Parathyroid adenoma (tissue), 2 donors: ENCODE data around the gene GIMAP5.

ENCODE experiments used
- H2AFZ ChIP-seq: fragments of 300-600 bp; sonication (generic); one replicate; pipeline ENCODE4 v1.7.0; 2017; ENCODE audit warnings: antibody characterized with exemption, mild to moderate bottlenecking
- H3K27ac ChIP-seq: fragments of 300-600 bp; sonication (generic); one replicate; pipeline ENCODE4 v1.7.0; 2017
- H3K27me3 ChIP-seq: fragments of 300-600 bp; sonication (generic); one replicate; pipeline ENCODE4 v1.7.0; 2017; ENCODE audit warnings: low read length; ENCODE audit not compliant: control insufficient read depth, insufficient read depth
- H3K36me3 ChIP-seq: fragments of 300-600 bp; sonication (generic); one replicate; pipeline ENCODE4 v1.7.0; 2017; ENCODE audit warnings: low read length; ENCODE audit not compliant: control insufficient read depth, insufficient read depth
- H3K4me1 ChIP-seq: fragments of 300-600 bp; sonication (generic); one replicate; pipeline ENCODE4 v1.7.0; 2017; ENCODE audit warnings: control low read depth
- H3K4me2 ChIP-seq: fragments of 300-600 bp; sonication (generic); one replicate; pipeline ENCODE4 v1.7.0; 2017; ENCODE audit warnings: low read length
- H3K4me3 ChIP-seq: fragments of 300-600 bp; sonication (generic); one replicate; pipeline ENCODE4 v1.7.0; 2017; ENCODE audit warnings: low read depth, low read length
- H3K79me2 ChIP-seq: fragments of 300-600 bp; sonication (generic); one replicate; pipeline ENCODE4 v1.7.0; 2017; ENCODE audit warnings: control low read depth
- H3K9ac ChIP-seq: fragments of 300-600 bp; sonication (generic); one replicate; pipeline ENCODE4 v1.7.0; 2017; ENCODE audit warnings: mild to moderate bottlenecking
- H3K9me3 ChIP-seq: fragments of 300-600 bp; sonication (generic); one replicate; pipeline ENCODE4 v1.7.0; 2017; ENCODE audit warnings: low read length; ENCODE audit not compliant: control insufficient read depth
- TF ChIP-seq, protein P1 (sequence below): fragments of 300-600 bp; sonication (generic); IDR thresholded peaks from one replicate; pipeline ENCODE4 v1.7.0; 2017; ENCODE audit warnings: antibody characterized with exemption, mild to moderate bottlenecking
- donor health status: primary hyperparathyroidism.

Gene GIMAP5

DNA sequence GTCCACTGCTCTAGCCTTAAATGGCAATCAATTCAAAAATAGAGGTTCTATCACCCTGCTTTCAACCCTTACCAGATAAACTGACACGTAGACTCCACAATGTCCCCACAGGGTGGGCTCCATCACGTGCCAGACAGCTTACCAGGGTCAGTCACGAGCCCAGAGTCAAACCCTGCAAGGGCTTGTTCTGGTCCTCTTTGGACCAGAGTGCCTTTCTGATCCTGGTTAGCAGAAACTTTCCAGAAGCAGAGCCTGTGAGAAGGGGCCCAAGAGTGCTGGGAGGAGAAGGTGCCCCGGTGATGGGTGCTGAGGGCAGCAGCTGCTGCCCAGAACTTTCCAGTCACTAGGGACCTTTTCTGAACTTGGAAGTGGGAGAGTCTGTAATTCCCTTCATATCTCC lies 354 bp upstream of the GIMAP5 start:
- H3K4me1 ChIP-seq: no peaks in the 10 kb centered on the region
- no peak overlapping the region for H2AFZ ChIP-seq
- no peaks in the 10 kb centered on the region for H3K79me2 ChIP-seq
- peak overlapping the region; percentile 4 for H3K4me2 ChIP-seq
- no peak overlapping the region for H3K9ac ChIP-seq
- H3K27me3 ChIP-seq: no peaks in the 10 kb centered on the region
- no peaks in the 10 kb centered on the region for H3K9me3 ChIP-seq
- TF ChIP-seq, protein P1, sequence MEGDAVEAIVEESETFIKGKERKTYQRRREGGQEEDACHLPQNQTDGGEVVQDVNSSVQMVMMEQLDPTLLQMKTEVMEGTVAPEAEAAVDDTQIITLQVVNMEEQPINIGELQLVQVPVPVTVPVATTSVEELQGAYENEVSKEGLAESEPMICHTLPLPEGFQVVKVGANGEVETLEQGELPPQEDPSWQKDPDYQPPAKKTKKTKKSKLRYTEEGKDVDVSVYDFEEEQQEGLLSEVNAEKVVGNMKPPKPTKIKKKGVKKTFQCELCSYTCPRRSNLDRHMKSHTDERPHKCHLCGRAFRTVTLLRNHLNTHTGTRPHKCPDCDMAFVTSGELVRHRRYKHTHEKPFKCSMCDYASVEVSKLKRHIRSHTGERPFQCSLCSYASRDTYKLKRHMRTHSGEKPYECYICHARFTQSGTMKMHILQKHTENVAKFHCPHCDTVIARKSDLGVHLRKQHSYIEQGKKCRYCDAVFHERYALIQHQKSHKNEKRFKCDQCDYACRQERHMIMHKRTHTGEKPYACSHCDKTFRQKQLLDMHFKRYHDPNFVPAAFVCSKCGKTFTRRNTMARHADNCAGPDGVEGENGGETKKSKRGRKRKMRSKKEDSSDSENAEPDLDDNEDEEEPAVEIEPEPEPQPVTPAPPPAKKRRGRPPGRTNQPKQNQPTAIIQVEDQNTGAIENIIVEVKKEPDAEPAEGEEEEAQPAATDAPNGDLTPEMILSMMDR: no peak
- H3K27ac ChIP-seq: peak overlapping the region; percentile 55
- H3K36me3 ChIP-seq: no peaks in the 10 kb centered on the region
- peak overlapping the region; percentile 42 for H3K4me3 ChIP-seq

DNA sequence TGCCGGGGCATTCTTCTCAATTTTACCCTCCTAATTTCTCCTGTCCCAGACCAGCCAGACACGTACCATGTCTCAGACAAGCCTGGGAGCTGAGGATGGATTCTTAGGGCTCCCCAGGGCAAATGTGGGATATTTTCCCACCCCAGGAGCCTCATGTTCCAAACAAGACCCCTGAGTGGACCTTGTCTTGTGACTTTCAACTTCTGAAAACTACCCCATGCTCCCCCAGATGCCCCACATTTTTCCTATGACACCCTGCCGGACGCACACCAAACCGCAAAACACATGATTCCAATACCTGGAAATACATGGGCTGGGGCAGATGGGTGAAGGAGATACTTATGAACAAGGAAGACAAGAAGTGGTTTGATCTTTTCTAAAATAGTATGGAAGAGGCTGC lies 874 bp downstream of the GIMAP5 start:
- H3K27me3 ChIP-seq: no peaks in the 10 kb centered on the region
- peak overlapping the region; percentile 42 for H3K4me3 ChIP-seq
- H3K4me2 ChIP-seq: no peak overlapping the region
- no peaks in the 10 kb centered on the region for H3K36me3 ChIP-seq
- no peaks in the 10 kb centered on the region for H3K9me3 ChIP-seq
- no peaks in the 10 kb centered on the region for H3K79me2 ChIP-seq
- no peaks in the 10 kb centered on the region for H3K4me1 ChIP-seq
- peak overlapping the region; percentile 55 for H3K27ac ChIP-seq
- no peak overlapping the region for H2AFZ ChIP-seq
- TF ChIP-seq, protein P1: no peak
- no peak overlapping the region for H3K9ac ChIP-seq

- H3K27ac ChIP-seq: peak overlapping the region; percentile 55
- H3K9ac ChIP-seq: no peak overlapping the region
- no peaks in the 10 kb centered on the region for H3K36me3 ChIP-seq
- no peaks in the 10 kb centered on the region for H3K9me3 ChIP-seq
- TF ChIP-seq, protein P1: no peak
- H3K4me2 ChIP-seq: no peak overlapping the region
- H3K27me3 ChIP-seq: no peaks in the 10 kb centered on the region
- H3K4me1 ChIP-seq: no peaks in the 10 kb centered on the region
- no peaks in the 10 kb centered on the region for H3K79me2 ChIP-seq
- H3K4me3 ChIP-seq: peak overlapping the region; percentile 42
- H2AFZ ChIP-seq: no peak overlapping the region
These were observed 1.4 kb downstream of the GIMAP5 start for GRCh38 chr7:150738591-150739001.

- no peaks in the 10 kb centered on the region for H3K79me2 ChIP-seq
- no peaks in the 10 kb centered on the region for H3K27me3 ChIP-seq
- H3K4me2 ChIP-seq: peak overlapping the region; percentile 25
- H3K36me3 ChIP-seq: no peaks in the 10 kb centered on the region
- H3K4me1 ChIP-seq: no peaks in the 10 kb centered on the region
- TF ChIP-seq, protein P1: no peak
- no peak overlapping the region for H3K9ac ChIP-seq
- no peak overlapping the region for H2AFZ ChIP-seq
- H3K4me3 ChIP-seq: peak overlapping the region; percentile 42
- H3K9me3 ChIP-seq: no peaks in the 10 kb centered on the region
- H3K27ac ChIP-seq: peak overlapping the region; percentile 55
These were observed 1.8 kb downstream of the GIMAP5 start for GRCh38 chr7:150739033-150739432.

DNA sequence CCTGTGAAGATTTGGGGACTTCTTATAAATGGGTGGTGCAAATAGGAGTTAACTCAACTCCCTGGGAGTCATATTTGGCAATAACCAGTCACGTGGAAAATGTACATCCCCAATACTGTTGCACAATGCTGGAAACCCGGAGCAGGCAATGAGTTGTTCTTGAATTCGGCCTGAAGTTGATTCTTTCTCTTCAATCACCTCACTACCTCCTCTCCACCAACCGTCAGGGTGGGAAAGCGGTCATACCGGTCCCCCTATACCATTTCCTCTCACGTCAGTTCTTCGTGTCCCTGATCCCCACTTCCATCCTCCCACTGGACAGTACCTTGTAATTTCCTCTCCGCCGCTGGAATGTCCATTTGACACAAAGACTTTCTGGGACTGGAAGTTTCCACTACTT lies 2.8 kb downstream of the GIMAP5 start:
- Histone ChIP-seq H3K9me3 (no peaks in the 10 kb centered on the region), H3K27me3 (no peaks in the 10 kb centered on the region), H3K79me2 (no peaks in the 10 kb centered on the region), H3K27ac (peak overlapping the region; percentile 55), H3K4me1 (no peaks in the 10 kb centered on the region), H3K9ac (no peak overlapping the region), H3K4me2 (peak overlapping the region; percentile 25), H3K4me3 (peak overlapping the region; percentile 12), H2AFZ (no peak overlapping the region), H3K36me3 (no peaks in the 10 kb centered on the region)
- TF ChIP-seq, protein P1: no peak
